ENCODE data around the gene CTIF.

The CTIF gene

DNA sequence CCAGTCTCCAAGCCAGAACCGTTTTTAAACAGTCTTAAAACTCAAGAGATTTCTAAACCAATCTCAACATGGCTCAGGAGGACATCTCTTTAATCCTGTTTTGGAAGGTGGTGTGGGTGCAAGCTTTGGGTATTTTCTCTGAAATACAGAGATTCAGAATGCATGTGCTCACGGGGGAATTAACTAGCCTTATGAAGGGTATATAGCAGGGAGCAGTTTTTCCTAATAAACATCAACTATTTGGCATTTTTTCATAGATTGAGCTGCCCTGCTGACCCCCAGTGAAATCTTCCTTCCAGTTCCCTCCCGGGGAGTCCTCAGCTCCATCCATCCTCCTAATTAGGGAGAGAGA, 289.3 kb downstream of the CTIF start:
- Histone ChIP-seq H4K20me1 (ENCODE audit: insufficient read depth, low read length) (0 out of 2 replicates have a peak, but pooled peaks cover 3% of the 10 kb centered on the region), H3K4me1 (ENCODE audit: low read length) (peaks cover 6% of the 10 kb centered on the region), H3K9me3 (ENCODE audit: insufficient read depth, low read length) (no peaks in the 10 kb centered on the region), H2AFZ (ENCODE audit: low read depth, low read length) (no peak overlapping the region), H3K4me3 (ENCODE audit: low read length) (no peak overlapping the region), H3K4me2 (ENCODE audit: low read length) (no peak overlapping the region), H3K27me3 (ENCODE audit: low read depth, low read length) (peaks cover 8% of the 10 kb centered on the region; the same call in 1 of the 2 replicates), H3K79me2 (ENCODE audit: low read length) (no peaks in the 10 kb centered on the region), H3K27ac (ENCODE audit: low read length) (no peak overlapping the region), H3K9ac (ENCODE audit: low read length) (no peak overlapping the region), H3K36me3 (replicated peaks; ENCODE audit: low read depth, low read length) (no peaks in the 10 kb centered on the region)
- TF ChIP-seq, protein P1, sequence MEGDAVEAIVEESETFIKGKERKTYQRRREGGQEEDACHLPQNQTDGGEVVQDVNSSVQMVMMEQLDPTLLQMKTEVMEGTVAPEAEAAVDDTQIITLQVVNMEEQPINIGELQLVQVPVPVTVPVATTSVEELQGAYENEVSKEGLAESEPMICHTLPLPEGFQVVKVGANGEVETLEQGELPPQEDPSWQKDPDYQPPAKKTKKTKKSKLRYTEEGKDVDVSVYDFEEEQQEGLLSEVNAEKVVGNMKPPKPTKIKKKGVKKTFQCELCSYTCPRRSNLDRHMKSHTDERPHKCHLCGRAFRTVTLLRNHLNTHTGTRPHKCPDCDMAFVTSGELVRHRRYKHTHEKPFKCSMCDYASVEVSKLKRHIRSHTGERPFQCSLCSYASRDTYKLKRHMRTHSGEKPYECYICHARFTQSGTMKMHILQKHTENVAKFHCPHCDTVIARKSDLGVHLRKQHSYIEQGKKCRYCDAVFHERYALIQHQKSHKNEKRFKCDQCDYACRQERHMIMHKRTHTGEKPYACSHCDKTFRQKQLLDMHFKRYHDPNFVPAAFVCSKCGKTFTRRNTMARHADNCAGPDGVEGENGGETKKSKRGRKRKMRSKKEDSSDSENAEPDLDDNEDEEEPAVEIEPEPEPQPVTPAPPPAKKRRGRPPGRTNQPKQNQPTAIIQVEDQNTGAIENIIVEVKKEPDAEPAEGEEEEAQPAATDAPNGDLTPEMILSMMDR (IDR thresholded peaks at IDR 0.05; ENCODE audit: low read depth, low read length) = no peak
- TF ChIP-seq EZH2phosphoT487 (IDR thresholded peaks at IDR 0.05; ENCODE audit: low read depth) = no peak

DNA sequence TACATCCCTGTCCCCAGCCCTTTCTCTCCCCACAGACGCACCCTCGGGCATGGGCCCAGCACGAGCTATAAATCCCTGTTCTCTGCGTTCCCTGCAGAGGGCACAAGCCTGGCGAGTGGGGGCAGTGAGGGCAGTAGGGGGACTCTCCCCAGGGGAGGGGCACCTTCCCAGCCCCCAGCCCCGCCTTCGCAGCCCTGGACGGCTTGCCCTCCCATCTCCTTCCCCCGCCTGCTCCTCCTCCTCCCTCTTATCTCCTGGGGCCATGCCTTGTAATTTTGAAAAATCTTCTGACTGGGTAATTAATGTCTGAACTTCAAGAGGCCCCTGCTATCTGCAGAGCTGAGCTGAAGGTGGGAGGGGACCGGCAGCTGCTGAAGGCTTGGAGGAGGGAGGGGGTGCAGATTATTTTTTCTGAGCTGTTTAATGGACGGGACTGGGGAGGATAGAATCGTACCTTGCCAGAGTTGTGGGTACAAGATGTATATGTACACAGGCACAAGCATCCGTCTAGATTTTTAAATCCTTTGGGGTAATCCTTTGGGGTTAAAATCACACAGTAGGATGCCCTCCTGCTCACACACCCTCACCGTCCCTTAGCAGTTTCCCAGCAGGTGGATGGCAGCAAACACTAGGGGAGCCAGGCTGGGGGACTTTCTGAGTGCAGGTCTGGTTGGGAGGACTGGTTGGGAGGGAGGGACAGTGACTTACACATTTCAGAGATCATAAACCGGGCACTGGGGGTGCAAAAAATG, 290.0 kb downstream of the CTIF start:
- Histone ChIP-seq H3K9ac (ENCODE audit: low read length) (no peak overlapping the region), H4K20me1 (ENCODE audit: insufficient read depth, low read length) (0 out of 2 replicates have a peak, but pooled peaks cover 3% of the 10 kb centered on the region), H3K79me2 (ENCODE audit: low read length) (no peaks in the 10 kb centered on the region), H3K36me3 (replicated peaks; ENCODE audit: low read depth, low read length) (no peaks in the 10 kb centered on the region), H3K4me3 (ENCODE audit: low read length) (no peak overlapping the region), H3K27ac (ENCODE audit: low read length) (no peak overlapping the region), H3K27me3 (ENCODE audit: low read depth, low read length) (peaks cover 6% of the 10 kb centered on the region; the same call in 1 of the 2 replicates), H2AFZ (ENCODE audit: low read depth, low read length) (no peak overlapping the region), H3K4me1 (ENCODE audit: low read length) (peaks cover 12% of the 10 kb centered on the region), H3K4me2 (ENCODE audit: low read length) (no peak overlapping the region), H3K9me3 (ENCODE audit: insufficient read depth, low read length) (no peaks in the 10 kb centered on the region)
- TF ChIP-seq, protein P1 (IDR thresholded peaks at IDR 0.05; ENCODE audit: low read depth, low read length) = no peak
- no peak for TF ChIP-seq EZH2phosphoT487 (IDR thresholded peaks at IDR 0.05; ENCODE audit: low read depth)

DNA sequence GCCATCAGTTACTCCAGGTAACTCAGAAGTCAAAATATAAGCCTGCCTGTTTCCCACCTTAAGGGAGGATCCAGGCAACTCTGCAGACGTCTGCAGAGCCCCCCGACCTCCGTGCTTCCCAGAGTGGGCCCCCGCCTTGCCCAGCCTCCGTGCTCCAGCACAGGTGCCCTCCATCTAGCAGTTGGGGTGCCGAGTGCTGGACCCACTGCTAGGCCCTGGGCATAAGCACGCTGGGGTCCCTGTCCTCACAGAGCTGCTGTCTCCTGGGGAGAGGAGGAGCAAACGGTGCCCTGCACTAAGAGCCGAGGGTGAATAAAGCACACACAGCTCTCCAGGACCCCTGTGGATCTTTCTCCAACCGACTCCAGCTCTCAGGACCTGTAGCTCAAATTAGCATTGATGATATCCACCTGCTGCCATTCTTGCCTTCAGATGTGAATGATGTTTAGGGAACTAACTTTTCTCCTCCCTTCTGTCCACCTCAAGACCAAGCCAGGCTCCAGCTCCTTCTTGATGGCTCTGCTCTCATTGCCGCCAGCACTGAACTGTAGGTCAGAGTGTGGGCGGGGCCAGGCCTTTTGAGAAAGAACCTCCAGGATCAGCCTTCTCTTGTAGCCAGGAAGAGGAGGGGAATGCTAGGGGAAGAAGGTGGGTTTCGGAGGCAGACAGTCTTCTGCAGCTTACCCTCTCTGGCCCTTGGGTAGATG, 290.8 kb downstream of the CTIF start:
- Histone ChIP-seq H3K9ac (ENCODE audit: low read length) (no peak overlapping the region), H3K4me1 (ENCODE audit: low read length) (peaks cover 20% of the 10 kb centered on the region), H3K4me3 (ENCODE audit: low read length) (no peak overlapping the region), H3K4me2 (ENCODE audit: low read length) (no peak overlapping the region), H3K9me3 (ENCODE audit: insufficient read depth, low read length) (no peaks in the 10 kb centered on the region), H4K20me1 (ENCODE audit: insufficient read depth, low read length) (0 out of 2 replicates have a peak, but pooled peaks cover 3% of the 10 kb centered on the region), H3K27ac (ENCODE audit: low read length) (no peak overlapping the region), H3K36me3 (replicated peaks; ENCODE audit: low read depth, low read length) (no peaks in the 10 kb centered on the region), H3K79me2 (ENCODE audit: low read length) (no peaks in the 10 kb centered on the region), H2AFZ (ENCODE audit: low read depth, low read length) (no peak overlapping the region), H3K27me3 (ENCODE audit: low read depth, low read length) (peaks cover 6% of the 10 kb centered on the region; the same call in 1 of the 2 replicates)
- TF ChIP-seq EZH2phosphoT487 (IDR thresholded peaks at IDR 0.05; ENCODE audit: low read depth) = no peak
- TF ChIP-seq, protein P1 (IDR thresholded peaks at IDR 0.05; ENCODE audit: low read depth, low read length) = no peak

DNA sequence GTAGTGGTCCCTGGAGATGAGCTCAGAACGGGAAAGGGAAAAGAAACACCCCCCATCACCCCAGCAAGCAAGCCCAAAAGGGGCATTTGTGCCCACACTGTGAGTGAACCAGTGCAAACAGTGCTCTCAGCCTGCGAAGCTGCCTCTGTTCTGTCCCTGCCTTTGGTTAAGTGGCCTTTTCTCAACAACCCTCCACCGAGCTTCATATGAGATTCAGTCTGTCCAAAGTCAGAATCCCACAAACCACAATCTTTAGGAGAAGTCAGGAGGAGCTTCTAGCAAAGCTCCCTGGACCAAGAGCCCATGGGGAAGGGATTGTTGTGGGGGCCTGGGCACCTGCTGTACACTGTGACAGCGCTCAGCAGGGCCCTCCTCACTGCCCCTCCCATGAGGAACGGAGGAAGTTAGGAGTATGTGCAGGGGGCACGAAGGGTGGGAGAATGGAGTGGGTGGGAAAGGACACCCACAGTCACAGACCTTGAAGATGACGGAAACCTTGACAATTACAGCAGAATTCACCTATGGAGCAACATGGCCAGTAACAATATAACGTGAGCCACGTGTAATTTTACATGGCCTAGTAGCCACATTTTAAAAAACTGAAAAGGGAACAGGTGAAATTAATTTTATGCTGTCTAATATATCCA, 292.4 kb downstream of the CTIF start:
- peaks cover 14% of the 10 kb centered on the region for H3K27me3 ChIP-seq (ENCODE audit: low read depth, low read length)
- H4K20me1 ChIP-seq (ENCODE audit: insufficient read depth, low read length) = peaks cover 10% of the 10 kb centered on the region; the same call in 1 of the 2 replicates
- TF ChIP-seq, protein P1 (IDR thresholded peaks at IDR 0.05; ENCODE audit: low read depth, low read length) = no peak
- no peak for TF ChIP-seq EZH2phosphoT487 (IDR thresholded peaks at IDR 0.05; ENCODE audit: low read depth)
- H3K79me2 ChIP-seq (ENCODE audit: low read length) = no peaks in the 10 kb centered on the region
- no peak overlapping the region for H3K27ac ChIP-seq (ENCODE audit: low read length)
- no peaks in the 10 kb centered on the region for H3K9me3 ChIP-seq (ENCODE audit: insufficient read depth, low read length)
- no peak overlapping the region for H3K4me2 ChIP-seq (ENCODE audit: low read length)
- no peak overlapping the region for H3K9ac ChIP-seq (ENCODE audit: low read length)
- H3K36me3 ChIP-seq (replicated peaks; ENCODE audit: low read depth, low read length) = no peaks in the 10 kb centered on the region
- no peak overlapping the region for H2AFZ ChIP-seq (ENCODE audit: low read depth, low read length)
- H3K4me1 ChIP-seq (ENCODE audit: low read length) = peaks cover 28% of the 10 kb centered on the region
- no peak overlapping the region for H3K4me3 ChIP-seq (ENCODE audit: low read length)
